ENCODE data around the gene TBC1D17. TPM values are rescaled to one million over a fixed set of nuclear protein-coding genes. Genes with fewer than 3 reads are reported as not detected.

The TBC1D17 gene
- total RNA-seq, 3 donors from 2014 or later = 21.0 to 31.8 (median 30.4) TPM

- no peak overlapping the region for H3K27ac ChIP-seq
- no peaks in the 10 kb centered on the region for H3K4me1 ChIP-seq
- H3K27me3 ChIP-seq = no peaks in the 10 kb centered on the region
- DNase-seq (ENCODE audit: low spot score in 2 of 2) = no peak
- intact Hi-C loops (cut with DNase I; ENCODE audit: low total_unique reads) = no loop called here
- TF ChIP-seq CTCF (IDR thresholded peaks at IDR 0.05) (no peak), POLR2AphosphoS5 (IDR thresholded peaks at IDR 0.05) (no peak), POLR2A (IDR thresholded peaks at IDR 0.05) (no peak)
- no peak overlapping the region for H3K4me3 ChIP-seq
- peaks cover 9% of the 10 kb centered on the region for H3K36me3 ChIP-seq
- no peaks in the 10 kb centered on the region for H3K9me3 ChIP-seq
These were observed 26.6 kb downstream of the TBC1D17 start for GRCh38 chr19:49904136-49904535.

GRCh38 chr19:49906879-49907564 lies 29.5 kb downstream of the TBC1D17 start:
- no peak for DNase-seq (ENCODE audit: low spot score in 2 of 2)
- Histone ChIP-seq H3K27ac (no peak overlapping the region), H3K4me1 (no peaks in the 10 kb centered on the region), H3K36me3 (peaks cover 9% of the 10 kb centered on the region), H3K27me3 (no peaks in the 10 kb centered on the region), H3K4me3 (no peak overlapping the region), H3K9me3 (no peaks in the 10 kb centered on the region)
- TF ChIP-seq POLR2A (IDR thresholded peaks at IDR 0.05) = no peak
- no peak for TF ChIP-seq CTCF (IDR thresholded peaks at IDR 0.05)
- TF ChIP-seq POLR2AphosphoS5 (IDR thresholded peaks at IDR 0.05) = no peak
- intact Hi-C loops (cut with DNase I; ENCODE audit: low total_unique reads) = no loop called here

GRCh38 chr19:49907745-49908446 lies 30.4 kb downstream of the TBC1D17 start:
- H3K4me1 ChIP-seq = no peaks in the 10 kb centered on the region
- H3K27ac ChIP-seq = no peak overlapping the region
- no peak for DNase-seq (ENCODE audit: low spot score in 2 of 2)
- no peaks in the 10 kb centered on the region for H3K9me3 ChIP-seq
- H3K4me3 ChIP-seq = no peak overlapping the region
- TF ChIP-seq POLR2AphosphoS5 (IDR thresholded peaks at IDR 0.05) (no peak), CTCF (IDR thresholded peaks at IDR 0.05) (no peak), POLR2A (IDR thresholded peaks at IDR 0.05) (no peak)
- intact Hi-C loops (cut with DNase I; ENCODE audit: low total_unique reads) = no loop called here
- H3K36me3 ChIP-seq = peaks cover 9% of the 10 kb centered on the region
- H3K27me3 ChIP-seq = no peaks in the 10 kb centered on the region

- Histone ChIP-seq H3K4me1 (no peaks in the 10 kb centered on the region), H3K36me3 (peaks cover 9% of the 10 kb centered on the region), H3K27me3 (no peaks in the 10 kb centered on the region), H3K4me3 (no peak overlapping the region), H3K27ac (no peak overlapping the region), H3K9me3 (no peaks in the 10 kb centered on the region)
- no peak for DNase-seq (ENCODE audit: low spot score in 2 of 2)
- no peak for TF ChIP-seq POLR2AphosphoS5 (IDR thresholded peaks at IDR 0.05)
- no peak for TF ChIP-seq CTCF (IDR thresholded peaks at IDR 0.05)
- no peak for TF ChIP-seq POLR2A (IDR thresholded peaks at IDR 0.05)
- intact Hi-C loops (cut with DNase I; ENCODE audit: low total_unique reads) = no loop called here
These were observed 31.2 kb downstream of the TBC1D17 start for GRCh38 chr19:49908480-49909420.

Data from breast epithelium (tissue), 4 donors.